GM12865 (cell line): Measurements from ENCODE around the gene PEX26.
A peak's percentile ranks its signal among the peaks of the same experiment; 100 is the strongest.

Experiments used
- DNase-seq: peaks from one replicate; pipeline ENCODE4 v3.0.0; 2010; ENCODE audit warnings: low read depth
- H3K4me3 ChIP-seq: 2 replicates; pipeline ENCODE4 v1.5.1; 2011; ENCODE audit warnings: mild to moderate bottlenecking, low read depth, low read length, control low read depth
- CTCF ChIP-seq: IDR thresholded peaks from 2 replicates; pipeline ENCODE4 v1.5.1; 2011; ENCODE audit warnings: low read length, control low read depth, low read depth, inconsistent platforms; ENCODE audit not compliant: insufficient read depth; ENCODE audit errors: missing control alignments

The PEX26 gene

GRCh38 chr22:18091916-18092526, 14.2 kb downstream of the PEX26 start:
- peak overlapping the region; percentile 5 for H3K4me3 ChIP-seq
- peak; percentile 82 for DNase-seq
- no peak for TF ChIP-seq CTCF

- TF ChIP-seq CTCF, result no peak
These were observed 15.9 kb downstream of the PEX26 start for GRCh38 chr22:18093661-18094060.

GRCh38 chr22:18095101-18095805, 17.5 kb downstream of the PEX26 start:
- no peak for DNase-seq
- no peak overlapping the region for H3K4me3 ChIP-seq
- no peak for TF ChIP-seq CTCF

More at GRCh38 chr22:18093661-18094060, 15.9 kb downstream of the PEX26 start:
- DNase-seq, result no peak
- H3K4me3 ChIP-seq, result no peak overlapping the region

GRCh38 chr22:18096823-18097222, 19.0 kb downstream of the PEX26 start:
- H3K4me3 ChIP-seq, result no peak overlapping the region
- peak; percentile 59 for DNase-seq
- TF ChIP-seq CTCF, result no peak

- no peak for TF ChIP-seq CTCF
- H3K4me3 ChIP-seq, result no peak overlapping the region
- DNase-seq, result no peak
These were observed 23.0 kb downstream of the PEX26 start for GRCh38 chr22:18100781-18101180.

DNA sequence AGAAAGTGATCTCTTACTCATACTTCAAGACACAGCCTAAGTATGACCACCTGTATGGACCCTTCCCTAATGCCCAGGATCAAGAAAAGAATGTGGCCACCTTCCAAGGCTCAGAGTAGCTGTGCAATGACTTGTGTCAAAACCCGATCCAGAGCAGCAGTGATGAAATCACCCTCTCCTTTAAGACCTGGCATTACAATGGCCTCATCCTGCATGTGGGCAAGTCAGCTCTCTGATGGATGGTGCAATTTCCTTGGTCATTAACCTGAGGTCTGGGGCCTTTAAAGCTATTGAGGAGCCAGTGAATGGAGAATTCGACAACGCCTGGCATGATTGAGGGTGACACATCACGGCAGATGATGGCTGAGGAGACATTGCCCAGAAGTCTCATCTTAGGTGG, 23.7 kb downstream of the PEX26 start:
- DNase-seq, result no peak
- TF ChIP-seq CTCF, result no peak
- no peak overlapping the region for H3K4me3 ChIP-seq
